OCI-LY1 (cell line): Measurements from ENCODE around the gene TXLNG.

Source experiments
- CTCF ChIP-seq: fragments of 200-600 bp; sonication (generic), shearing (Covaris generic); IDR thresholded peaks from 2 replicates; pipeline ENCODE4 v1.5.1; 2017; ENCODE audit warnings: mild to moderate bottlenecking, antibody characterized with exemption, low read length, moderate library complexity, mixed read lengths
- EZH2 ChIP-seq: fragments of 200-600 bp; sonication (generic), shearing (Covaris generic); IDR thresholded peaks from 2 replicates; pipeline ENCODE4 v1.8.0; 2017; ENCODE audit warnings: borderline replicate concordance, mixed run types, mild to moderate bottlenecking, antibody characterized with exemption, low read length, moderate library complexity, mixed read lengths

- no peak for TF ChIP-seq CTCF
- TF ChIP-seq EZH2, result no peak
Observed at GRCh38 chrX:16797358-16797757, 11.1 kb downstream of the TXLNG start.
